Testis (tissue), 5 donors: ENCODE results near the gene SLCO3A1. TPM values are rescaled to one million over a fixed set of nuclear protein-coding genes. Genes with fewer than 3 reads are reported as not detected.

Source experiments
- DNase-seq: peaks from one replicate; pipeline ENCODE4 v3.0.0-alpha.2; 2019
- H3K27ac ChIP-seq, 2 donors: fragments of 200-600 bp; sonication (generic); one replicate each; pipeline ENCODE4 v1.5.1; 2019
- H3K27me3 ChIP-seq: fragments of 200-600 bp; sonication (generic); one replicate; pipeline ENCODE4 v1.5.1; 2019
- H3K36me3 ChIP-seq: fragments of 200-600 bp; sonication (generic); one replicate; pipeline ENCODE4 v1.5.1; 2017; ENCODE audit warnings: low read depth; ENCODE audit errors: missing control alignments
- H3K4me1 ChIP-seq: fragments of 200-600 bp; sonication (generic); one replicate; pipeline ENCODE4 v1.5.1; 2019
- H3K4me3 ChIP-seq, 2 donors: fragments of 200-600 bp; sonication (generic); one replicate each; pipeline ENCODE4 v1.5.1; 2017 to 2019
- H3K9me3 ChIP-seq: fragments of 200-600 bp; sonication (generic); one replicate; pipeline ENCODE4 v1.5.1; 2017
- CTCF ChIP-seq, 3 experiments: fragments of 450-650 bp in 2 of 3; fragments of 200-600 bp in 1 of 3; sonication (generic) in 1 of 3; IDR thresholded peaks; one replicate each; pipeline ENCODE4 v1.5.1; 2016 to 2019; ENCODE audit warnings: antibody characterized with exemption in 3 of 3, mild to moderate bottlenecking in 2 of 3, moderate library complexity in 1 of 3
- POLR2A ChIP-seq: fragments of 450-650 bp; IDR thresholded peaks from one replicate; pipeline ENCODE4 v1.6.1; 2017; ENCODE audit warnings: antibody characterized with exemption, mild to moderate bottlenecking, moderate library complexity
- WGBS, 2 donors: methylation state at CpG; one replicate each; pipeline ENCODE4 v1.1.5; 2018; 5-methylcytosine and 5-hydroxymethylcytosine counted together
- intact Hi-C: fragments of 100-400 bp; cut with DNase I; formaldehyde crosslinking; loops from one replicate; pipeline ENCODE4 v1.15.1; 2023; ENCODE audit warnings: low total_unique reads
- long read RNA-seq, 2 donors: transcript quantifications; one replicate each; lab custom pipeline, GENCODE V29; 2026
- polyA plus RNA-seq: library from polyadenylated mRNA; stranded (reverse); fragments of 350-450 nt; fragmentation: Illumina TruSeq; extraction: RNeasy Lipid Tissue Mini Kit (QIAGEN cat#74804); gene quantifications from one replicate; pipeline ENCODE4 v1.2.3, GENCODE V29; 2014; ENCODE audit warnings: low read depth, low replicate concordance; ENCODE audit not compliant: insufficient read depth
- total RNA-seq, 2 donors: library from RNA; depleted of rRNA; stranded (reverse); fragments of >200 nt; gene quantifications; one replicate each; pipeline ENCODE4 v1.2.3, GENCODE V29; 2016

Gene SLCO3A1
- total RNA-seq (10 to 100 TPM; 76.3 to 77.2 TPM), polyA plus RNA-seq (144 TPM)
- long read RNA-seq, donor 1, partial matches to known transcripts = 0 of 3 reads
- long read RNA-seq, donor 1, other reads (novel, unspliced or antisense) = 0 of 3 reads
- long read RNA-seq, donor 2, full-length matches to known transcripts = 2 of 2 reads
- long read RNA-seq, donor 2, partial matches to known transcripts = 0 of 2 reads
- long read RNA-seq, donor 2, other reads (novel, unspliced or antisense) = 0 of 2 reads

GRCh38 chr15:91853511-91853947 is at the start of gene SLCO3A1:
Gene SLCO3A1 (plus strand): TSS chr15:91853708.
- WGBS, 2 donors = 0% methylated on average over 25 to 63 of the region's 67 CpGs

GRCh38 chr15:91807122-91807521 is 46.4 kb upstream of the SLCO3A1 start:
- Histone ChIP-seq H3K27me3 (no peaks in the 10 kb centered on the region), H3K9me3 (no peaks in the 10 kb centered on the region), H3K27ac (no peak overlapping the region), H3K4me3 (no peak overlapping the region), H3K4me1 (no peaks in the 10 kb centered on the region), H3K36me3 (no peaks in the 10 kb centered on the region)
- DNase-seq = no peak
- WGBS, 2 donors = 80 to 82% methylated on average over 6 of the region's 6 CpGs
- TF ChIP-seq CTCF (IDR thresholded peaks at IDR 0.05) (no peak), POLR2A (no peak)
- intact Hi-C loops = no loop called here

More at GRCh38 chr15:91853511-91853947, at the start of gene SLCO3A1:
- Histone ChIP-seq H3K36me3 (no peaks in the 10 kb centered on the region), H3K4me3 (peak within 1 kb of the TSS; percentile 67 to 86), H3K4me1 (peaks cover 20% of the 10 kb centered on the region), H3K27ac (peak within 1 kb of the TSS; percentile 90 to 95), H3K9me3 (no peaks in the 10 kb centered on the region), H3K27me3 (no peaks in the 10 kb centered on the region)
- TF ChIP-seq POLR2A = no peak
- TF ChIP-seq CTCF (IDR thresholded peaks at IDR 0.05) = no peak
- DNase-seq = peak; percentile 77
- intact Hi-C loops = loop anchor here (10.0 kb wide), 2 partner anchors 81 to 221 kb away; no protein-coding TSS in a partner anchor

GRCh38 chr15:91813924-91814323 is 39.6 kb upstream of the SLCO3A1 start:
- WGBS, 2 donors = 92 to 95% methylated on average over 2 of the region's 2 CpGs
- intact Hi-C loops = no loop called here
- Histone ChIP-seq H3K4me1 (no peaks in the 10 kb centered on the region), H3K36me3 (no peaks in the 10 kb centered on the region), H3K9me3 (no peaks in the 10 kb centered on the region), H3K4me3 (no peak overlapping the region), H3K27ac (no peak overlapping the region), H3K27me3 (no peaks in the 10 kb centered on the region)
- DNase-seq = no peak
- TF ChIP-seq CTCF (IDR thresholded peaks at IDR 0.05) = no peak
- TF ChIP-seq POLR2A = no peak

GRCh38 chr15:91816942-91817341 is 36.6 kb upstream of the SLCO3A1 start:
- H3K36me3 ChIP-seq = no peaks in the 10 kb centered on the region
- DNase-seq = no peak
- no peaks in the 10 kb centered on the region for H3K9me3 ChIP-seq
- H3K4me3 ChIP-seq = no peak overlapping the region
- H3K27me3 ChIP-seq = no peaks in the 10 kb centered on the region
- intact Hi-C loops = no loop called here
- TF ChIP-seq CTCF (IDR thresholded peaks at IDR 0.05) = no peak
- TF ChIP-seq POLR2A = no peak
- WGBS, 2 donors = 91 to 93% methylated on average over 3 of the region's 3 CpGs
- H3K27ac ChIP-seq = no peak overlapping the region
- no peaks in the 10 kb centered on the region for H3K4me1 ChIP-seq

GRCh38 chr15:91821458-91821857 is 32.0 kb upstream of the SLCO3A1 start:
- 88 to 92% methylated on average over 5 of the region's 5 CpGs for WGBS, 2 donors
- intact Hi-C loops = no loop called here
- Histone ChIP-seq H3K4me1 (no peaks in the 10 kb centered on the region), H3K27me3 (no peaks in the 10 kb centered on the region), H3K27ac (no peak overlapping the region), H3K36me3 (no peaks in the 10 kb centered on the region), H3K9me3 (no peaks in the 10 kb centered on the region), H3K4me3 (no peak overlapping the region)
- TF ChIP-seq CTCF (IDR thresholded peaks at IDR 0.05) (no peak), POLR2A (no peak)
- no peak for DNase-seq
